ENCODE measurements around the gene PTPRT.

- TF ChIP-seq REST (IDR thresholded peaks at IDR 0.05; ENCODE audit: low read depth) (no peak), EP300 (IDR thresholded peaks at IDR 0.05; ENCODE audit: borderline replicate concordance) (no peak), CEBPB (IDR thresholded peaks at IDR 0.05) (no peak), MAX (IDR thresholded peaks at IDR 0.05) (no peak), EGR1 (IDR thresholded peaks at IDR 0.05) (no peak), NFIC (IDR thresholded peaks at IDR 0.05) (no peak)
Observed at GRCh38 chr20:42734660-42735368, 454.9 kb downstream of the PTPRT start.

Measured in Ishikawa (cell line).